ENCODE results near the gene TBL1X.

GRCh38 chrX:9558615-9559014 lies 93.8 kb downstream of the TBL1X start:
- TF ChIP-seq POLR2A (IDR thresholded peaks at IDR 0.05), result no peak
- TF ChIP-seq CTCF (IDR thresholded peaks at IDR 0.05), result no peak
- TF ChIP-seq POLR2AphosphoS5 (IDR thresholded peaks at IDR 0.05), result no peak
- no peak for TF ChIP-seq EP300 (IDR thresholded peaks at IDR 0.05)
